ENCODE results near the gene IHH.

IHH gene

GRCh38 chr2:219073413-219074129, 12.8 kb upstream of the IHH start:
- DNase-seq: peak; percentile 86

GRCh38 chr2:219072741-219073250, 12.1 kb upstream of the IHH start:
- DNase-seq: no peak

GRCh38 chr2:219071131-219071816, 10.6 kb upstream of the IHH start:
- no peak for DNase-seq

GRCh38 chr2:219065484-219065883, 4.8 kb upstream of the IHH start:
- DNase-seq: no peak

- no peak for DNase-seq
Observed at GRCh38 chr2:219062081-219062480, 1.4 kb upstream of the IHH start.

DNA sequence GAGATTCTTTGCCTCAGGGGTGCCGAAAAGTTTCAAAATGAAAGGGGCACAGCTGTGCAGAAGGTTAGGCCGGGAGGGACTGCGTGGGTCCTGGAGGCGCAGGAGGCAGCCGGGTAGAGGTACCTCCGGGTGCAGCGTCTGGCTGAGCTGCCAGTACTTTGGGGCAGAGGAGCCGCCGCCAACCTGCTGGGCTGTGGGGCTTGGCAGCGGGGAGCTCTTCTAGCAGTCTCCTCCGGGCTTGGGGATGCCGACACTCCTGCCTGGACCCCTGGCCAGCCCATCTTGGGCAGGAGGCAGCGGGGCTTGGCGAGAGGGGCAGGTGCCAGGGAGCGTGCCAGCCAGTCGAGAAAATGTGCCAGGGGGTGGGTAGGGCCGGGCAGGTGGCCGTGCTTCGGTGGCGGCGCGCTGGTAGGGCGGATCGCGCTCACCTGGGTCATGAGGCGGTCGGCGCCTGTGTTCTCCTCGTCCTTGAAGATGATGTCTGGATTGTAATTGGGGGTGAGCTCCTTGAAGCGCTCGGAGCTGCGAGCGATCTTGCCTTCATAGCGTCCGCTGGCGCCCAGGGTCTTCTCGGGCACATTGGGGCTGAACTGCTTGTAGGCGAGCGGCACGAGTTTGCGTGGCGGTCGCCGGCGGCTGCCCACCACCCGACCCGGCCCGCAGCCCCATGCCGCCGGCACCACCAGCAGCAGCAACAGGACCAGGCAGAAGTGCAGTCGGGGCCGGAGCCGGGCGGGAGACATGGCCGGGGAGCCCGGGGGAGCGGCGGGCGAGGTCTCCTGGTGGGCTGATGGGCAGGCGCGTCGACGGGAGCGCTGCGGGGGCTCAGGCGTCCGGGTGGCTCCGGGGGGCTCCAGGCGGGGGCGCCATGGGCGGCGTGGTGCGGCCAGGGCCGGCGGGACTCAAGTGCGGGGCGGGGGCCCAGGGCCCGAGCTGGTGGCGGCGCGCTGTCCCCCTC, 717 bp downstream of the IHH start:
- DNase-seq: peak; percentile 30

- no peak for DNase-seq
Observed at GRCh38 chr2:219059375-219059724, 1.4 kb downstream of the IHH start.

DNA sequence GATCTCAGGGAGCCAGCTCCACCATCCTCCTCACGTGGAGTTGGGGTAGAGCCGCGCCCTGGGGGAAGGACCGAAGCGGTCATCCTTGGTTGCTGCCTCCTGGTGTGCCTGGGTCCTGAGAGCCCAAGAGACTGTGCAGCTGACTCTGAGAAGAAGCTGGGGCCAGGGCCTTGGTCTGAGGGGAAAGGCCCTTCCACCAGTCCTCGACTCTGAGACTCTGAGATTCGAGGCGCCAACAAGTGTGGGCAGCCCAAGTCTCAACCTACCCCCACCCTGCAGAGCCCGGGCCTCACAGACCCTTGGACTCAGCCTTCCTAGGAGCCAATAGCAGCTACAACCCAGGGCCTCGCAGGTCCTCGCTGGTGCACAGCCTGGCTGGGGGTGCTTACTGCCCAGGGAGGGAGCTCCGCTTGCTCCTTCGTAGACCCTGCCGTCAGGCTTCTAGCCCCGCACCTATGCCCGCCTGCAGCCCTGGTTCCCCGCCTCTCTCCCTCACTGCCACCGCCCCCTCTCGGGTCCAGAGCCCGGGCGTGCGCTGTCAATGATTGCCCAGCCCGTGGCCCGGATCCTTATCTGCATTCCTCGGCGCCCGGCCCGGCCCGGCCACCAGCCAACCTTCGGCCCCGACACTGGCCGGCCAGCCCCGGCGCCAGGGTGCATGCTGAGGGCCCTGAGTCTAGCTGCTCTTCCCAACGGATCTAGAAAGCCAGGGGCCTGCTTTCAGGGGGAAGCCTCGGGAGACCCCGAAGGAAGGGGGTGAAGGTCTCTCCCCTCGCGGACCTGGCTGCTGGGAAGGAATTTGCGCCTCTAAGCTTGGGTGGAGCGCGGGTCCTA, 2.0 kb downstream of the IHH start:
- no peak for DNase-seq

GRCh38 chr2:219057709-219058540, 2.8 kb downstream of the IHH start:
- DNase-seq: peak; percentile 86

- no peak for DNase-seq
Observed at GRCh38 chr2:219056896-219057708, 3.6 kb downstream of the IHH start.

GRCh38 chr2:219056176-219056895, 4.4 kb downstream of the IHH start:
- no peak for DNase-seq

DNA sequence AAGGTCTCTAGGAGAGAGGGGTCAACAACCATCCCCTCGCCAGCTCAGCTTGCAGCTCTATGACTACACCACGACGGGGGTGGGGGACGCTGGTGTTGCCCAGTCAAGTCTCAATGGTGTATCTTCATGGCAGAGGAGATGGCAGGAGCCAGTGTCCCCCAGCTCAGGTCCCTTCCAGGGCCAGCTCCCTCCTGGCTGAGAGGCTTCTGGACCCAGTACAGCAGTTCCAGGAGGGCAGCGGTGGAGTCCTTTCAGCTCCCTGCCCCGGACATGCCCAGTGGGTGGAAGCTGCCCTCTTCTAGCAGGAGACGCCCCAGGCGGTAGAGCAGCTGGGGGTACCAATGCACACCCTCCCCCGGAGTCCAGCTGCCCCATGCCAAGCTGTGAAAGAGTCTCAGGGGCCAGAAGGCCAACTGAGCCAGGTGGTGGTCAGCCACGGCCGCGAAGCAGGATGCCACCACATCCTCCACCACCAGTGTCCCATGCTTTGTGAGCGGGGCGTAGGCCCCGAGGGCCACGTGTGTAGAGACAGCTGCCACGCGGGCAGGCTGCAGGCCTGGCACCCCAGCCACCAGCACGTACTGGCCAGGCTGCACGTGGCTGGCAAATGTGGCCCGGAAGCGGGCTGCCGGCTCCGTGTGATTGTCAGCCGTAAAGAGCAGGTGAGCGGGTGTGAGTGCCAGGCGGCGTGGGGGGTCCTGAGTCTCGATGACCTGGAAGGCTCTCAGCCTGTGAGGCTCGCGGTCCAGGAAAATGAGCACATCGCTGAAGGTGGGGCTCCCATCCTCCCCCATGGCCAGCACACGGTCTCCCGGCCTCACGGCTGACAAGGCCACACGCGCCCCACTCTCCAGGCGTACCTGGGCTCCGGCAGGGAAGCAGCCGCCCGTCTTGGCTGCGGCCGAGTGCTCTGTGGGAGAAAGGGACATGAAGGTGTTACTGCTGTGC, 5.5 kb downstream of the IHH start:
- no peak for DNase-seq

- DNase-seq: no peak
Observed at GRCh38 chr2:219049282-219049681, 11.4 kb downstream of the IHH start.

GRCh38 chr2:219045937-219046550, 14.7 kb downstream of the IHH start:
- peak; percentile 68 for DNase-seq

DNA sequence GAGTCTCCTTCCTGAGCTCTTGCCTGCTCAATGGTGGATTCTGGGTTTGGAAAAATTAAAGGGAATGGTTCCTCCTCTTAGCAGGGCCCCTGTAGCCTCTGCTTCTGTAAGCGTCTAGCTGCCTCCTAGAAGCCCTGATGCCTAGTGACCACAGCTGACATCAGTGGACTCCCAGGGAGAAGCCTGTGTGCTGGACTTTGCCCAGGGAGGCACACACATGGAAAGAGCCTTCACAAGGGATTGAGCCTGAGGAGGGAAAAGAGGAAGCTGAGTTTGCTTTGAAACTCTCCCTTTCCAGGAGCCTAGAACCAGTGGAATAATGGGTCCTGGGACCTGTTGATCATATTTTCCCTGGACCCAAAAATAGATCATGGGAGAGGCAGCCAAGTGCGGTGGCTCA, 18.0 kb downstream of the IHH start:
- DNase-seq: no peak

DNA sequence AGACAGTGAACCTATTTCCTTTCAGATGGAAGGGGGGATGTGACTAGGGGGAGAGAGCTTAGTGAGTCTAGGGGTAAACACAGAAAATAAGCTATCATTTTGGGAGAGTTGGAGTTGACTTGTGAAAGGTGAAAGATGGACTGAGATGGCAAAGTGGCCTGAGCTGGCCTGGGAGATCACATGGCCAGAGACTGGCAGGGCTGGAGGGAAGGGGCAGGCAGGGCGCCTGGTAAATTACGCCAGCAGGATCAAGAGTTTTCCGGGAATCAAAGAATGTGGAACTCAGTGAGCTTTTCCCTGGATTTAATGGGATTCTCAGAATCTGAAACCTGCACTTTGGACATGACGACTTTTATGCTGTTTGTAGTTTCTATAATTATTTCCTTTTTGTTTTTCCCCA, 18.6 kb downstream of the IHH start:
- DNase-seq: no peak

GRCh38 chr2:219041252-219041651, 19.5 kb downstream of the IHH start, which contains the start of gene CFAP65:
Gene CFAP65, minus strand, starts transcription at chr2:219041516. Its CDS starts 2,468 bp downstream, at chr2:219039048.
- peak; percentile 45 for DNase-seq

DNA sequence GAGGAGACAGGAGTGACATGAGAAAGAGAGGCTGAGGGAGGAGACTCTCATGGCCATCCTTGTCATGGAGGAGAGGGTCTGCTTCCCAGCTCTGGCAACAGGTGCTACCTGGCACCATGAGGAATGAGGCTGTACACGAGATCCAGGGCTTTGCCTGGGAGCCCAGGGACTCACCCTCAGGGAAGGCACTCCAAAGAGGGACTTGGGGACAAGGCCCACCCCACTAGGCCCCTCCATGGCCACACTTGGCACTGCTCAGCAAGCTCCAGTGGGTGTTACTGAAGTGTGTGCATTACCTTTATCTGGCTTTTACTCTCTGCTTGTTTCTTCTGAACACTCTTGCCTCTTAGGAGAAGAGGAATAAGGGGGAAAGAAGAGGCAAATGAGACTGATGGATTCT, 22.1 kb downstream of the IHH start:
- DNase-seq: no peak

All from hematopoietic multipotent progenitor cell treated with erythropoietin and hydrocortisone succinate and interleukin-3 and kit ligand, for 6 days (in vitro differentiated cells).